T-helper 2 cell treated with Interferon-gamma antibody and Interleukin-4, amounts not matched to agents 100 ng/mL and 5 ng/mL, for 36 hours (primary cell): ENCODE data around the gene HSPB8. TPM values are rescaled to one million over a fixed set of nuclear protein-coding genes. Genes with fewer than 3 reads are reported as not detected.
"Not testable (repeated sequence)": the region's sequence is repeated elsewhere in the genome, so short reads cannot be mapped to it uniquely, and the experiment has no call there.

ENCODE experiments used
- intact Hi-C: fragments of 100-400 bp; cut with micrococcal nuclease; formaldehyde crosslinking; loops from one replicate; pipeline ENCODE4 v1.15.1; 2023
- total RNA-seq: library from RNA; stranded (reverse); gene quantifications from 2 replicates; pipeline ENCODE4 v1.2.3, GENCODE V29; 2022

The HSPB8 gene
- total RNA-seq, 1 donor from 2014 or later = not detected

DNA sequence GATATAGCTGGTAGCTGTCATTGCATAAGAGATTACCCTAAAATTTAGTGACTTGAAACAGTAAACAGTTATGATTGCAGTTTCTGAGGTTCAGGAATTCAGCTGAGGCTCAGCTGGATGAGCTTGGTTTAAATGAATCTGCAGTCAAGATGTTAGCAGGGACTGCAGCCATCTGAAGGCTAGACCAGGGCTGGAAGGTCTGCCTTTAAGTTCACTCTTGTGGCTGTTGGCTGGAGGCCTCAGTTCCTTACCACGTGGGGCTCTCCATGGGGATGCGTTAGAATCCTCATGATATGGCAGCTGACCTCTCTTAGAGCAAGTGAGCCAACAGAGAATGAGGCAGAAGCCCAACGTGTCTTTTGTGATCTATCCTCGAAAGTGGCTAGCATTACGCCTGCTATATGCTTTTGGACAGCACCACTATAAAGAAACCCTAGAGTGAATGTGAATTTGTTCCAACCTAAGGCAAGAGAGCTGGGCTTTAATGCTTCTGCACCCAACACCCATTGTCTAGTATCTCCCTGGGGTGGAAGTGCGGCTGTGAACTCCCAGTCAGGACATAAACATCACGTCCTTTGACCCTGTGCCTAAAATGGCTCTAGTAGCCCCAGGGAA, 26.0 kb downstream of the HSPB8 start:
- intact Hi-C loops = no loop called here

DNA sequence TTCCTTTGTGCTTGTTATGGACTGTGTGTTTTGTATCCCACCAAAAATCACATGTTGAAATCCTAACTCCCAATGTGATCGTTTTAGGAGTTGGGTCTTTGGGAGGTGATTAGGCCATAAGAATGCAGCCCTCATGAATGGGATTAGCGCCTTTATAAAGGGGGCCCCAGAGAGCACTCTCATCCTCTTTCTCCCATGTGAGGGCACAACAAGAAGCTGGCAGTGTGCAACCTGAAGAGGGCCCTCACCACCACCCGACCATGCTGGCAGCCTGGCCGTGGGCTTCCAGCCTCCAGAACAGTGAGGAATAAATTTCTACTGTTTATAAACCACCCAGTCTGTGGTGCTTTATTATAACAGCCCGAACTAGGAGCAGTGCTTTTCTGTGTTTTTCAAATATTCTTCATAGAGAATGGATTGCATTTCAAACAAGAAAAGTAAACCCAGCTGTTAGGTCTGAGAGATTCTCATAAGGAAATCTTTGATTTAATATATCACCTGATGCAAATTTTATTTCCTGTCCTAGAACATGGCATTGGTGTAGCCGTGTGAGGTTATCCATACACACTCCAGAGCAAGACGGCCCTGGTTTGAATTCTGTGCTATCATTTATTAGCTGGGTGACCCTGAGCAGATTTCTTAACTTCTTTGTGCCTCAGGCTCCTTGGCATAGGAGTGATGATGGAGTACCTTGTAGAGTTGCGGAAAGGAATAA, 27.8 kb downstream of the HSPB8 start:
- intact Hi-C loops = no loop called here

DNA sequence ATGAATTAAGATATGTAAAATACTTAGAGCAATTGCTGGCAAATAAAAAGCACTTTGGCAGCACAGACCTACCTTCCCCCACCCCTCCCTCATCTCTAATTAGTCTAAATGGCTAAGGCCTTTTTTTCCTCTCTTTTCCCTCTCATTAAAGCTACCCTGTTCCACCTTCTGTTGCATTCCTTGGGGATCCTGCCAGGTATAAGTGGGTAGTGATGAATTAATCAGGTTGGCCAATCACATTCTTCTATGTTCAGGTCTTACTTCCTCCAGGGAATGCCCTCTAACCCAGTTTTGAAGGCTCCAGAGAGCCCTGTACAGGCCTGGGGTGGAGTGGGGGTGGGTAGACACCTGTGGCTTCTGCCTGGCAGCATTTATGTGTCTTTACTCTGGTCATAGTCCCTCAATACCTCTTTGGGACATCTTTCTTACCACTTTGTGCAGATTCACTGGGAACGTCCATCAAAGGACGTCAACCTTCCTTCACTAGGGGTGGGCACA, 28.4 kb downstream of the HSPB8 start:
- intact Hi-C loops = no loop called here

DNA sequence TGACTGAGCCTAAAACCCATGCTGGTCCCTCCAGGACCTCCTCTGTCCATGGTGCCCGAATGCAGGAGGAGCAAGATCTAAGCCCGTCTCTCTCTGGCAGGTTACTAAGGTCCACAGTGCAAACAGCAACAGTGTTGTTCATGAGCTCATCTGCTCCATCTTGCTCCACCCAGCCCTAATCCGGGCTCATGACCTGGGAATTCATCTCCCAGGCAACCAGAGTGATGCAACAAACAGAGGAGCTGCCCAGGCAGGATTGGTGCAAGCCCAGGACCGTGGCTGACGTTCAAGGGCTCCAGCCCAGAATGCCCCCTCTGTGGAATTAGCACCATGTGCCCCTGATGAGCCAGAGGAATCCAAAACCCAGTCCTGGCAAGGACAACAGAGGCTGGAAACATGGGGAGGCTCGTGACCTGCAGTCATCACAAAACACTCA, 29.9 kb downstream of the HSPB8 start:
- intact Hi-C loops = no loop called here

GRCh38 chr12:119211884-119212283, 33.2 kb downstream of the HSPB8 start:
- intact Hi-C loops = no loop called here

GRCh38 chr12:119216084-119216483, 37.4 kb downstream of the HSPB8 start:
- intact Hi-C loops = no loop called here

DNA sequence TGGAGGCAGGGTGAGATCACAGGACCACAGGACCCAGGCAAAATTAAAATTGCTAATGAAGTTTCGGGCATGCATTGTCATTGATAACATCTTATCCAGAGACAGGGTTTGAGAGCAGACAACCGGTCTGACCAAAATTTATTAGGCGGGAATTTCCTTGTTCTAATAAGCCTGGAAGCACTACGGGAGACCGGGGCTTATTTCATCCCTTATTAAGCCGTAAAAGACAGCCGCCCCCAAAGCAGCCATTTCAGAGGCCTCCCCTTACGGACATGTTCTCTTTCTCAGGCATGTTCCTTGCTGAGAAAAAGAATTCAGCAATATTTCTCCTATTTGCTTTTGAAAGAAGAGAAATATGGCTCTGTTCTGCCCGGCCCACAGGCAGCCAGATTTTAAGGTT, 40.1 kb downstream of the HSPB8 start:
- intact Hi-C loops = not testable (repeated sequence)

DNA sequence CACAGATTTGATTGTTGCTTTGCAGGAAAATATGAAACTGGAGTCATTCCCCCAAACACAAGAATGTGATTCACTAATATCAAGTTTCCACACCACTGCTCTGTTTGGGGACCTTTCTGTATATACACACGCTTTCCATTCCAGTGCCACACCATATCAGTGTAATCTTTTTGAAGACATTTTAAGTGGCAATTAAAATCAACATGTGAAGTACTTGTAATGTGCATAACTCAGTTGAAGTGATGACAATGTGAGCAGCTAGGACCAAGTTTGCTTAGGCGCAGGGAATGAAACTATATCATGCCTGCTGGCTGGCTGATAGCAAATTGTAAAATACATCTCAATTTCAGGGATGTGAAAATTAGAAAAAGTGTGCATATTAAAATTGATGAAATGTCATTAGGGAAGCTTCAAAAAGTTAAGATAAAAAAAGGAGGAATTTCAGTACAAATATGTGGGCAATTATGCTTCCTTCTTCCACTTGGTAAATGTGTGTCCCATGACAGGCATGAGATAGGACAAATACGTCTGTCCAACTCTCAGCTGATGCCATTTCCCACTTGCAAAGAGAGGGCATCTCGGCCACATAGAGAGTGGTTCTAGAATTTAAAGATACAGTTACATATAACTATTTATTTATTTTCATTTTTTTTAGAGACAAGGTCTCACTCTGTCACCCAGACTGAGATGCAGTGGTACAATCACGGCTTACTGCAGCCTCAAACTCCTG, 43.7 kb downstream of the HSPB8 start:
- intact Hi-C loops = no loop called here

GRCh38 chr12:119225454-119225853, 46.7 kb downstream of the HSPB8 start:
- intact Hi-C loops = no loop called here

DNA sequence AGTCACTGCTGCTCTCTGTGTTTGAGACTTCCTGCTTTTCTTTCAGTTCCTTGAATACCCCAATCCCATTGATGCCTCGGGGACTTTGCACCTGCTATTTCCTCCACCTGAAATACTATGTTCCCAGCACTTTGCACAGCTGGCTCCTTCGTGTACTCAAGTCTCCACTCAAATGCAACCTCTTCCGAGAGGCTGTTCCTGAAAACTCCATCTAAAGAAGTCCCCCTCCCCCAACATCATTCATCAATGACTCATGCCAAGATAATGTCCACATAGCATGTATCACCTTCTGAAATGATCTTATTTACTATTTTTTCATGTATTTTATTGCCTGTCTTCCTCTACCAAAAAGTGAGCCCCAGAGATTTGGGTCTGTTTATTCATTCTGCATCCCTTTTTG, 48.6 kb downstream of the HSPB8 start:
- intact Hi-C loops = no loop called here

- intact Hi-C loops = no loop called here
Measured at GRCh38 chr12:119229205-119229604, 50.5 kb downstream of the HSPB8 start.

GRCh38 chr12:119229837-119230236, 51.1 kb downstream of the HSPB8 start:
- intact Hi-C loops = no loop called here

DNA sequence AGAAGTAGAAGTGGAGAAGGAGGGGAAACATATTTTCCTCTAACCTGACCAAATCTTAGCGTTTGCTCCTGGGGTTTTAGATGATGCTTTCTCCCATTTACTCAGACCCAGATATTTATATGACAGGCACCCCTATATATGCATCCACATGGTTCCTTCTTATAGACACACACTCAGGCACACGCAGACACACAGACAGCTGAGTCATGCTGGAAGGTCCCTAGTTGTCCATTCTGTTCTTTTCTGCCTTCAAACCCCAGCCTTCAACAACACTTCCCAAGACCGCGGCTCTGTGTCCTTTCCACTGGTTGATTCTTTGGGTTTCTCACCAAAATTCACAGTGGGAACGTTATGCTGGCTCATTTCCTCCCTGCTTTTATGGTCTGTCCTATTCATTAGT, 52.1 kb downstream of the HSPB8 start:
- intact Hi-C loops = no loop called here

GRCh38 chr12:119231774-119232173, 53.0 kb downstream of the HSPB8 start:
- intact Hi-C loops = no loop called here

GRCh38 chr12:119235197-119235751, 56.5 kb downstream of the HSPB8 start:
- intact Hi-C loops = no loop called here

- intact Hi-C loops = no loop called here
Measured at GRCh38 chr12:119236372-119236771, 57.6 kb downstream of the HSPB8 start.

DNA sequence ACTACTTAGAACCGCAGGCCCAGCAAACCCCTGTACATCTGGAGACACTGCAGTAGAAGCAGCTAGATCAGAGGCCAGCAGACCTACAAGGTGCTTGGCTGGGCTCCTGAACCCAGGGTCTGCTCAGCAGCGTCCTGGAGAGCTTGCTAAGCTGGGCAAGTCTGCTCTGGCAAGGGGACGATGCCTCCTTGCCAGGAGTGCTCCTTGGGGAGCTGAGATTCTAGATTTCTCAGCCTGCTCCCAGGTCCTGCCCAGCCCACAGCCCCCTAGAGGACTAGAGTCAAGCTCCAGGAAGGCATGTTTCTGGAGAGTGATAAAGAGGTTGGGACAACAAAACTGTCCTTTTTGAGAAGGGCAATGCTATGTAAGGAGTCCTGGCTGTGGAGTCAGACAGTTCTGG, 60.3 kb downstream of the HSPB8 start:
- intact Hi-C loops = no loop called here

DNA sequence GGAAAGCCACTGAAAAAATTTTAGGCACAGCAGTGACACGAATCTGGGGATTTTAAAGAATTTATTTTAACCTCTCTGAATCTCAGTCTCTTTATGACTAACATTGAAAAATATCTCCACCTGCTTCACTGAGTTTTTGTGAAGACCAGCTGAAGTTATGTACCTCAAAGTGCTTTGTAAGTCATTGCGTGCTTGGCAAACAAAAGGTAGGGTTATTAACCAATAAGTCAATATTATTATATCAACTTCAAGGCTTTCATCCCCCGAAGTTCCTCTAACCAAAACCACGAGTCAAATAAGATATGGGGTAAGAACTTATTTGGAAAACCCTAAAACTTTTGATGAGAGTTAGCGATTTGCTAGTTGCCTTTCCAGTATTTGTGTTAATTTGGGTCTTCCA, 62.3 kb downstream of the HSPB8 start:
- intact Hi-C loops = no loop called here

GRCh38 chr12:119241580-119242169, 62.9 kb downstream of the HSPB8 start:
- intact Hi-C loops = no loop called here
